ENCODE measurements around the gene HOXC10.

The HOXC10 gene

GRCh38 chr12:54004063-54004840 is 19.3 kb downstream of the HOXC10 start:
- no peak for DNase-seq

- DNase-seq, result no peak
Observed at GRCh38 chr12:54004841-54005530, 20.0 kb downstream of the HOXC10 start.

GRCh38 chr12:54005531-54005852 is 20.5 kb downstream of the HOXC10 start:
- no peak for DNase-seq

- peak; percentile 81 for DNase-seq
Observed at GRCh38 chr12:54005853-54006558, 21.1 kb downstream of the HOXC10 start.

GRCh38 chr12:54006559-54007220 is 21.7 kb downstream of the HOXC10 start:
- no peak for DNase-seq

- DNase-seq, result no peak
Observed at GRCh38 chr12:54007538-54008259, 22.8 kb downstream of the HOXC10 start.

GRCh38 chr12:54008260-54008552 is 23.3 kb downstream of the HOXC10 start:
- no peak for DNase-seq

GRCh38 chr12:54009171-54010052 is 24.5 kb downstream of the HOXC10 start:
- DNase-seq, result peak; percentile 44

- no peak for DNase-seq
Observed at GRCh38 chr12:54010053-54010971, 25.4 kb downstream of the HOXC10 start.

- no peak for DNase-seq
Observed at GRCh38 chr12:54010972-54011664, 26.2 kb downstream of the HOXC10 start.

- DNase-seq, result no peak
Observed at GRCh38 chr12:54011665-54012532, 27.0 kb downstream of the HOXC10 start.

- no peak for DNase-seq
Observed at GRCh38 chr12:54012631-54013409, 27.9 kb downstream of the HOXC10 start.

GRCh38 chr12:54014377-54015017 is 29.6 kb downstream of the HOXC10 start:
- DNase-seq, result no peak

- DNase-seq, result no peak
Observed at GRCh38 chr12:54015018-54015931, 30.3 kb downstream of the HOXC10 start.

GRCh38 chr12:54016051-54016450 is 31.1 kb downstream of the HOXC10 start:
- no peak for DNase-seq

GRCh38 chr12:54016478-54016964 is 31.6 kb downstream of the HOXC10 start:
- no peak for DNase-seq

Measured in activated naive CD4-positive, alpha-beta T cell treated with anti-CD3 and anti-CD28 coated beads, Interleukin-2, amount 50 U/mL, for 16 hours (primary cell).